IMR-90 (cell line): ENCODE results near the gene BNIP2. TPM values are rescaled to one million over a fixed set of nuclear protein-coding genes. Genes with fewer than 3 reads are reported as not detected.

Experiments used
- ATAC-seq: fragments of 200-7000 bp; cut with Tn5 transposase; 2 replicates; pipeline ENCODE4 v1.9.1; 2020; ENCODE audit warnings: low read depth, mild to moderate bottlenecking, moderate library complexity
- BruUV-seq: library from RNA; stranded (reverse); fragments of 400-500 nt; replicated peaks from 2 replicates; lab custom pipeline; 2021; lab: Mats Ljungman, UMichigan
- CTCF ChIA-PET: fragments of 300-600 bp; formaldehyde crosslinking; extraction: SDS; loops from one replicate; lab custom pipeline; 2021; ENCODE audit warnings: antibody characterized with exemption; lab: Yijun Ruan, JAX
- POLR2A ChIA-PET: fragments of 300-600 bp; sonication (Branson Sonifier 250); formaldehyde crosslinking; loops from one replicate; lab custom pipeline; 2022; ENCODE audit warnings: antibody characterized with exemption; ENCODE audit not compliant: unreplicated experiment; lab: Charles Lee
- DNase-seq: peaks from one replicate; pipeline ENCODE4 v3.0.0; 2013
- H2AFZ ChIP-seq: replicated peaks from 2 replicates; pipeline ENCODE3; 2013; ENCODE audit warnings: low read length, mild to moderate bottlenecking; ENCODE audit not compliant: poor library complexity
- H2AK5ac ChIP-seq: 2 replicates; pipeline ENCODE4 v1.6.1; 2013; ENCODE audit warnings: low read depth, low read length, inconsistent platforms
- H2AK9ac ChIP-seq: replicated peaks from 2 replicates; pipeline ENCODE3; 2013; ENCODE audit warnings: mild to moderate bottlenecking, low read depth, low read length, moderate library complexity; ENCODE audit not compliant: poor library complexity
- H2BK120ac ChIP-seq: 2 replicates; pipeline ENCODE4 v1.6.1; 2013; ENCODE audit warnings: low read depth, low read length, inconsistent platforms
- H2BK15ac ChIP-seq: 3 replicates; pipeline ENCODE4 v1.6.1; 2013; ENCODE audit warnings: low read depth, low read length, inconsistent platforms
- H2BK20ac ChIP-seq: 2 replicates; pipeline ENCODE4 v1.6.1; 2013; ENCODE audit warnings: low read depth, mild to moderate bottlenecking, inconsistent platforms, low read length, moderate library complexity
- H2BK5ac ChIP-seq: 2 replicates; pipeline ENCODE4 v1.6.1; 2013; ENCODE audit warnings: mild to moderate bottlenecking, low read depth, low read length, inconsistent platforms; ENCODE audit not compliant: poor library complexity, severe bottlenecking
- H3K14ac ChIP-seq: replicated peaks from 2 replicates; pipeline ENCODE4 v1.6.1; 2013; ENCODE audit warnings: low read depth, low read length, inconsistent platforms
- H3K18ac ChIP-seq: 2 replicates; pipeline ENCODE4 v1.6.1; 2013; ENCODE audit warnings: low read depth, low read length, control low read depth
- H3K23ac ChIP-seq: 2 replicates; pipeline ENCODE4 v1.6.1; 2013; ENCODE audit warnings: low read depth, low read length, inconsistent platforms
- H3K27ac ChIP-seq: 2 replicates; pipeline ENCODE4 v1.5.1; 2013; ENCODE audit warnings: mild to moderate bottlenecking, control low read depth, low read length; ENCODE audit not compliant: insufficient read depth
- H3K27me3 ChIP-seq: 2 replicates; pipeline ENCODE4 v1.6.1; 2013; ENCODE audit warnings: low read length; ENCODE audit not compliant: control insufficient read depth, insufficient read depth
- H3K36me3 ChIP-seq: 2 replicates; pipeline ENCODE4 v1.6.1; 2013; ENCODE audit warnings: low read length, mixed read lengths; ENCODE audit not compliant: control insufficient read depth, insufficient read depth
- H3K4ac ChIP-seq: 2 replicates; pipeline ENCODE4 v1.6.1; 2013; ENCODE audit warnings: low read depth, low read length, inconsistent platforms
- H3K4me1 ChIP-seq: 2 replicates; pipeline ENCODE4 v1.6.1; 2013; ENCODE audit warnings: low read length, mixed read lengths; ENCODE audit not compliant: control insufficient read depth, insufficient read depth
- H3K4me2 ChIP-seq: 2 replicates; pipeline ENCODE4 v1.6.1; 2013; ENCODE audit warnings: low read depth, mild to moderate bottlenecking, control low read depth, low read length, moderate library complexity
- H3K4me3 ChIP-seq: 2 replicates; pipeline ENCODE4 v1.5.1; 2013; ENCODE audit warnings: low read depth, mild to moderate bottlenecking, control low read depth, low read length, moderate library complexity; ENCODE audit not compliant: insufficient read depth
- H3K56ac ChIP-seq: 2 replicates; pipeline ENCODE4 v1.6.1; 2013; ENCODE audit warnings: low read length, inconsistent platforms; ENCODE audit not compliant: insufficient read depth; ENCODE audit errors: extremely low read depth
- H3K79me1 ChIP-seq, 2 experiments: 2 replicates each; pipeline ENCODE4 v1.6.1; 2013; ENCODE audit warnings: low read length in 2 of 2, inconsistent platforms in 1 of 2, low read depth in 1 of 2
- H3K9ac ChIP-seq: 2 replicates; pipeline ENCODE4 v1.6.1; 2013; ENCODE audit warnings: low read depth, low read length, control low read depth
- H3K9me1 ChIP-seq: 2 replicates; pipeline ENCODE4 v1.6.1; 2013; ENCODE audit warnings: low read length, inconsistent platforms; ENCODE audit not compliant: insufficient read depth
- H3K9me3 ChIP-seq: 2 replicates; pipeline ENCODE4 v1.6.1; 2013; ENCODE audit warnings: low read length; ENCODE audit not compliant: control insufficient read depth, insufficient read depth
- H4K20me1 ChIP-seq: 2 replicates; pipeline ENCODE4 v1.6.1; 2013; ENCODE audit warnings: low read length, inconsistent platforms; ENCODE audit not compliant: insufficient read depth
- H4K5ac ChIP-seq: 2 replicates; pipeline ENCODE4 v1.6.1; 2013; ENCODE audit warnings: mild to moderate bottlenecking, low read depth, low read length, control low read depth
- H4K8ac ChIP-seq, 2 experiments: 2 replicates each; pipeline ENCODE4 v1.6.1; 2013; ENCODE audit warnings: low read depth in 2 of 2, low read length in 2 of 2, control low read depth in 1 of 2, inconsistent platforms in 1 of 2
- H4K91ac ChIP-seq: 2 replicates; pipeline ENCODE4 v1.6.1; 2013; ENCODE audit warnings: low read depth, low read length, inconsistent platforms; ENCODE audit not compliant: insufficient read depth
- FOS ChIP-seq: fragments of 150-350 bp; IDR thresholded peaks from 2 replicates; pipeline ENCODE4 v1.6.1; 2016; ENCODE audit warnings: low read depth, low read length
- NFE2L2 ChIP-seq: fragments of 150-350 bp; IDR thresholded peaks from 2 replicates; pipeline ENCODE4 v1.6.1; 2016; ENCODE audit warnings: low read depth, mild to moderate bottlenecking, low read length
- POLR2A ChIP-seq: IDR thresholded peaks from 2 replicates; pipeline ENCODE4 v1.6.1; 2012; ENCODE audit warnings: mild to moderate bottlenecking, low read depth, low read length
- RAD21 ChIP-seq: IDR thresholded peaks from 2 replicates; pipeline ENCODE4 v1.6.1; 2012; ENCODE audit warnings: low read length, improper control_type of control experiment
- WGBS, 2 experiments: methylation state at CpG; one replicate each; pipeline versions ENCODE4 v1.1.5 to v1.1.7; 2013; ENCODE audit warnings: missing lambda C conversion rate in 2 of 2; ENCODE audit not compliant: insufficient read length in 1 of 2; ENCODE audit errors: extremely low coverage in 2 of 2; 5-methylcytosine and 5-hydroxymethylcytosine counted together
- dilution Hi-C: fragments of 300-500 bp; cut with HindIII; formaldehyde crosslinking; loops from one replicate; pipeline ENCODE4 v1.14.3; 2018; ENCODE audit warnings: low sequenced_read_pairs; ENCODE audit not compliant: unreplicated experiment
- in situ Hi-C: fragments of 300-500 bp; cut with MboI; formaldehyde crosslinking; loops from 3 replicates; pipeline ENCODE4 v1.14.3; 2019; ENCODE audit warnings: low sequenced_read_pairs, inconsistent platforms, mixed read lengths
- intact Hi-C: fragments of 100-400 bp; cut with micrococcal nuclease; formaldehyde crosslinking; loops from 2 replicates; pipeline ENCODE4 v1.10.0; 2022
- polyA plus RNA-seq, 3 experiments: library from polyadenylated mRNA; depleted of rRNA; stranded (reverse); fragments of >200 nt; gene quantifications; 2 replicates each; pipeline ENCODE4 v1.2.3, GENCODE V29; 2012; ENCODE audit warnings: low replicate concordance in 1 of 3
- total RNA-seq: library from RNA; depleted of rRNA; stranded (reverse); fragments of >200 nt; gene quantifications from 2 replicates; pipeline ENCODE4 v1.2.3, GENCODE V29; 2012
- TF ChIP-seq, protein P1 (sequence below): fragments of 150-350 bp; IDR thresholded peaks from 2 replicates; pipeline ENCODE4 v1.6.1; 2017; ENCODE audit warnings: mild to moderate bottlenecking, antibody characterized with exemption, low read length, low read depth
- TF ChIP-seq, protein P2 (sequence below): conservative IDR thresholded peaks from 2 replicates; pipeline ENCODE4 v1.5.1; 2012; ENCODE audit warnings: mild to moderate bottlenecking, low read depth, low read length, improper control_type of control experiment
- TF ChIP-seq, protein P3 (sequence below): fragments of 150-350 bp; IDR thresholded peaks from 2 replicates; pipeline ENCODE4 v1.6.1; 2016; ENCODE audit warnings: low read depth, mild to moderate bottlenecking, low read length, moderate library complexity, borderline replicate concordance

The BNIP2 gene
- total and polyA plus RNA-seq, 2 of the 4 experiments (the other 2 are of a cell fraction): 36.9 to 47.3 TPM

DNA sequence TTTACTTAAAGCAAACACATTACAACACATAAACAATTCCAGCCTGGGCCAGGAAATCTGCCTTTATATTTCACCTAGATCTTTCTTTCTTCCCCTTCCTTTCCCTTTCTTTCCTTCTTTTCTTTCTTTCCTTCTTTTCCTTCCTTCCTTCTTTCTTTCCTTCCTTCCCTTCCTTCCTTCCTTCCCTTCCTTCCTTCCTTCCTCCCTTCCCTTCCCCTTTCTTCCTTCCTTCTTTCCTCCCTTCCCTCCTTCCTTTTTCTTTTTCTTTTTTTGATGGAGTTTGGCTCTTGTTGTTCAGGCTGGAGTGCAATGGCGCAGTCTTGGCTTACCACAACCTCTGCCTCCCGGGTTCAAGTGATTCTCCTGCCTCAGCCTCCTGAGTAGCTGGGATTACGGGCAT lies 24.1 kb upstream of the BNIP2 start:
- Histone ChIP-seq H3K4me3 (no peak overlapping the region), H3K4ac (no peak overlapping the region), H3K4me1 (no peaks in the 10 kb centered on the region), H2AK5ac (no peak overlapping the region), H4K8ac (no peak overlapping the region), H2BK20ac (no peak overlapping the region), H4K20me1 (no peaks in the 10 kb centered on the region), H2BK15ac (no peak overlapping the region), H2BK5ac (no peak overlapping the region), H4K5ac (no peak overlapping the region), H3K18ac (no peak overlapping the region), H3K79me1 (no peaks in the 10 kb centered on the region), H2AK9ac (no peak overlapping the region), H2AFZ (no peak overlapping the region), H3K23ac (no peak overlapping the region), H3K9ac (no peak overlapping the region), H3K14ac (no peak overlapping the region), H3K27ac (no peak overlapping the region), H3K56ac (no peak overlapping the region), H3K36me3 (no peaks in the 10 kb centered on the region), H4K91ac (no peak overlapping the region), H3K4me2 (no peak overlapping the region), H2BK120ac (no peak overlapping the region), H3K9me1 (no peaks in the 10 kb centered on the region), H3K9me3 (no peaks in the 10 kb centered on the region), H3K27me3 (no peaks in the 10 kb centered on the region; the same call in 1 of the 2 replicates)
- intact Hi-C loops (no loop called here), in situ Hi-C loops (loop anchor here (10.0 kb wide), 1 partner anchor 472 kb away; no protein-coding TSS in a partner anchor), dilution Hi-C loops (no loop called here)
- CTCF ChIA-PET: no interaction called here
- DNase-seq: no peak
- ATAC-seq: no peak
- BruUV-seq: no TSS peak
- POLR2A ChIA-PET: no interaction called here
- TF ChIP-seq RAD21 (no peak), NFE2L2 (no peak), POLR2A (no peak), FOS (no peak)
- TF ChIP-seq, protein P1, sequence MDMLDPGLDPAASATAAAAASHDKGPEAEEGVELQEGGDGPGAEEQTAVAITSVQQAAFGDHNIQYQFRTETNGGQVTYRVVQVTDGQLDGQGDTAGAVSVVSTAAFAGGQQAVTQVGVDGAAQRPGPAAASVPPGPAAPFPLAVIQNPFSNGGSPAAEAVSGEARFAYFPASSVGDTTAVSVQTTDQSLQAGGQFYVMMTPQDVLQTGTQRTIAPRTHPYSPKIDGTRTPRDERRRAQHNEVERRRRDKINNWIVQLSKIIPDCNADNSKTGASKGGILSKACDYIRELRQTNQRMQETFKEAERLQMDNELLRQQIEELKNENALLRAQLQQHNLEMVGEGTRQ: no peak
- TF ChIP-seq, protein P2, sequence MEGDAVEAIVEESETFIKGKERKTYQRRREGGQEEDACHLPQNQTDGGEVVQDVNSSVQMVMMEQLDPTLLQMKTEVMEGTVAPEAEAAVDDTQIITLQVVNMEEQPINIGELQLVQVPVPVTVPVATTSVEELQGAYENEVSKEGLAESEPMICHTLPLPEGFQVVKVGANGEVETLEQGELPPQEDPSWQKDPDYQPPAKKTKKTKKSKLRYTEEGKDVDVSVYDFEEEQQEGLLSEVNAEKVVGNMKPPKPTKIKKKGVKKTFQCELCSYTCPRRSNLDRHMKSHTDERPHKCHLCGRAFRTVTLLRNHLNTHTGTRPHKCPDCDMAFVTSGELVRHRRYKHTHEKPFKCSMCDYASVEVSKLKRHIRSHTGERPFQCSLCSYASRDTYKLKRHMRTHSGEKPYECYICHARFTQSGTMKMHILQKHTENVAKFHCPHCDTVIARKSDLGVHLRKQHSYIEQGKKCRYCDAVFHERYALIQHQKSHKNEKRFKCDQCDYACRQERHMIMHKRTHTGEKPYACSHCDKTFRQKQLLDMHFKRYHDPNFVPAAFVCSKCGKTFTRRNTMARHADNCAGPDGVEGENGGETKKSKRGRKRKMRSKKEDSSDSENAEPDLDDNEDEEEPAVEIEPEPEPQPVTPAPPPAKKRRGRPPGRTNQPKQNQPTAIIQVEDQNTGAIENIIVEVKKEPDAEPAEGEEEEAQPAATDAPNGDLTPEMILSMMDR: no peak
- TF ChIP-seq, protein P3, sequence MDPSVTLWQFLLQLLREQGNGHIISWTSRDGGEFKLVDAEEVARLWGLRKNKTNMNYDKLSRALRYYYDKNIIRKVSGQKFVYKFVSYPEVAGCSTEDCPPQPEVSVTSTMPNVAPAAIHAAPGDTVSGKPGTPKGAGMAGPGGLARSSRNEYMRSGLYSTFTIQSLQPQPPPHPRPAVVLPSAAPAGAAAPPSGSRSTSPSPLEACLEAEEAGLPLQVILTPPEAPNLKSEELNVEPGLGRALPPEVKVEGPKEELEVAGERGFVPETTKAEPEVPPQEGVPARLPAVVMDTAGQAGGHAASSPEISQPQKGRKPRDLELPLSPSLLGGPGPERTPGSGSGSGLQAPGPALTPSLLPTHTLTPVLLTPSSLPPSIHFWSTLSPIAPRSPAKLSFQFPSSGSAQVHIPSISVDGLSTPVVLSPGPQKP: no peak
- no CpG with 5 or more reads among the region's 3 CpGs for WGBS, 2 experiments
